Measurements from ENCODE around the gene SPIRE1.
A peak's percentile ranks its signal among the peaks of the same experiment; 100 is the strongest.
"Not testable (repeated sequence)": the region's sequence is repeated elsewhere in the genome, so short reads cannot be mapped to it uniquely, and the experiment has no call there.

SPIRE1 gene

DNA sequence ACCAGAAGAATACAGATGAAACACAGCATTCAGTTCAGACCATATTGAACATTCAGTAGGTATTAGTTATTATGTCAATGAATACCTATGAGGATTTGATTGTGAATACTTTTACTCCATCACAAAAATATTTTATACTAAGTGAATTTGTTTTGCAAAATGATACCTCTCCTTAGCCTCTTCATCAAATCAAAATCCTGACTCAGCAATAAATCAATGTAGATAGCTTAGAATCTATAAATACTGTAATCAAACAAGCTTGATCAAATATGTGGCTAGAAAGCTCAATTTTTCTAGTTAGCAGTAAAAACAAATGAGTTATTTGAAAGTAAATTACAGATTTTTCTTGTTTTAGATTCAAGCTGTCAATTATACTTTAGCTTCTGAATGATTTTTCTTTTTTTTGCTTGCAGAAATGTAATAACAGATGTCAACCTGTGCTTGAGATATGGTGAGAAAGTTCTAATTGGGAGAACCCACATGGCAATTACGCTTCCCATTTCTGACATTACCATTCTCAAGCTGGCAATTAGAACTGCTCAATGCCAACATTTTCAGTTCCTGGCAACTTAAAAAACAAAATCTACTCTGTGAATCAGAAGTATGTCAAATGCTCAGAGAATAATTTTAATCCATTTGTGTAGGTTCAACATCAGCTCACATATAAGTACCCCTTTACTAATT lies 140.6 kb downstream of the SPIRE1 start:
- no peak overlapping the region for H3K4me3 Mint-ChIP-seq
- ATAC-seq (no peak), DNase-seq (ENCODE audit: low spot score in 2 of 2) (no peak)
- no peak overlapping the region for H3K27ac Mint-ChIP-seq
- H3K36me3 Mint-ChIP-seq, result no peaks in the 10 kb centered on the region
- H3K4me1 Mint-ChIP-seq, result no peaks in the 10 kb centered on the region
- H3K9me3 Mint-ChIP-seq, result no peaks in the 10 kb centered on the region

DNA sequence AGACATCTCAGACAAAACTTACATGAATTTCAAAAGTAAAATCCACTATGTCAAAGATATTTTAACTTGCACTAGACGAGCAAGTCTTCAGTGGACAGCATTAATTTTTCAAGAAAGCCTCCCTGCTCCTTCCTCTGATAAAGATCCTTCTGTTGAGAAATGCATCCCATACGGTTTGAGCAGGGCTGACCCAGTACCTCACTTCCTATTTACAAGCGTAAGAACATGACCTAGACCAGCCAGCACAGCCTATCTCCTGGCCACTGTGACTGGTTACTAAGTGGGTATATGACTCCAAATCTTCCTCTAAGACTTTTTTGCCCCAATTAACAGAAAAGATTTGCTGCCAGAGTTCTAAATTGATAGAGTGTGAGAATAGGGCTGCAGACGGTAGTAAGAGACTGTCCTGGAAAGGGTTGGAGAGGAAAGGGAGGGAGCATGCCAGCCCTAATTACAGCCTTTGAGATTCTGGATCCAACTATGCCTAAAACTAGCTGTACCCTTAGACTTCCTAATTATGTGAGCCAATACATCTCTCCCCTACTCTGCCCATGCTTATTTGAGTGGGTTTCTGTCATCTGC lies 141.8 kb downstream of the SPIRE1 start:
- Mint-ChIP-seq H3K4me3 (no peak overlapping the region), H3K27ac (no peak overlapping the region), H3K4me1 (no peaks in the 10 kb centered on the region), H3K9me3 (no peaks in the 10 kb centered on the region), H3K36me3 (no peaks in the 10 kb centered on the region)
- no peak for ATAC-seq
- DNase-seq (ENCODE audit: low spot score in 2 of 2), result no peak

DNA sequence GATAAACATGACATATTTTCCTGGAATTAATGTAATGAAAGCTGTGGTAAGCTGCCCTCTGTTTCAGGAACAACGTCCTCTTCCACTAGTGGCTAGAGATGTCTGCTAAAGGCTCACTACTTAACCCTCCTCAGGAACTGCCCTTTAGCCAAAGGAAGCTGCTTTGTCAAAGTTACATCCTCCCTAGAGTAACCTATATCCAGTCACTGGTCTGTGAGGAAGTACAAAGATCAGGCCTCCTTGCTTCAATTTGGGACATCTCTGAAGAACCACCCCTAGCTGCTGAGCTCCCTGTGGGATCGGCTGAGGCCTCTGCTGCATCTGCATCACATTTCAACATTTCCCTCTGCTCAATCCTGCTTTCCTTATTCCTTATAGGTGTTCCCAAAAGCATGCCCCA lies 142.4 kb downstream of the SPIRE1 start:
- H3K4me3 Mint-ChIP-seq, result no peak overlapping the region
- no peaks in the 10 kb centered on the region for H3K36me3 Mint-ChIP-seq
- no peaks in the 10 kb centered on the region for H3K4me1 Mint-ChIP-seq
- ATAC-seq (no peak), DNase-seq (ENCODE audit: low spot score in 2 of 2) (no peak)
- H3K27ac Mint-ChIP-seq, result no peak overlapping the region
- no peaks in the 10 kb centered on the region for H3K9me3 Mint-ChIP-seq

DNA sequence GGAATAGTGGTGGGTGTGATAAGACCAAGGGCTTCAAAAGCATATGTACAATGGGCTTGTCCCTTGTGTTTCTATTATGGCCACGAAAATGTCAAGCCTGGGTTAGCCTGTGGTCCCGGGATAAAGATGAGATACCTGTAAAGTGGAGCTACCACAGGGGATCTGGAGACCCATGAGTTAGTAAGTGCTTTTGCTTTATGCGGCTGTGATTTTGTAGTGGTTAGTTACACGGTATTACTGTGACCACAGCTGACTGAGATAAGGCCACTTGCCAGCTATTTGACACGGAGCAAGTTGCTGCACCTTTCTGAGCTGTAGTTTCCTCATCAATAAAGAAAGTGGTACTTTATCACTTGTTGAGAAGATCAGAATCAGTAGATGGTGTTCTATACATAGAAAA lies 150.9 kb downstream of the SPIRE1 start:
- no peaks in the 10 kb centered on the region for H3K9me3 Mint-ChIP-seq
- DNase-seq (ENCODE audit: low spot score in 2 of 2) (no peak), ATAC-seq (no peak)
- H3K27ac Mint-ChIP-seq, result no peak overlapping the region
- H3K4me3 Mint-ChIP-seq, result no peak overlapping the region
- H3K4me1 Mint-ChIP-seq, result peaks cover 7% of the 10 kb centered on the region
- H3K36me3 Mint-ChIP-seq, result peaks cover 5% of the 10 kb centered on the region

DNA sequence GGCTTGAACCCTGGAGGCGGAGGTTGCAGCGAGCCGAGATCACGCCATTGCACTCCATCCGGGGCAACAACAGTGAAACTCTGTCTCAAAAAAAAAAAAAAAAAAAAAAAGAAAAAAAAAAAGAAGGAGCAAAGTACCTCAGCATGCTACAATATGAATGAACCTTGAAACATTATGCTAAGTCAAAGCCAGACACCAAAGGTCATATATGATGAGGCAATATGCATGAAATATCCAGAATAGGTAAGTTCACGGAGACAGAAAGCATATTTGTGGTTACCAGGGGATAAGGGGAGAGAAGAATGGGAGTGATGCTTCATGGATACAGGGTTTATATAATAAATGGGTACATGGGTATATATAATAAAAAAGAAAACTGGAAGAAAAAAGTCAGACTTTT lies 156.9 kb downstream of the SPIRE1 start:
- H3K27ac Mint-ChIP-seq, result no peak overlapping the region
- no peak for ATAC-seq

DNA sequence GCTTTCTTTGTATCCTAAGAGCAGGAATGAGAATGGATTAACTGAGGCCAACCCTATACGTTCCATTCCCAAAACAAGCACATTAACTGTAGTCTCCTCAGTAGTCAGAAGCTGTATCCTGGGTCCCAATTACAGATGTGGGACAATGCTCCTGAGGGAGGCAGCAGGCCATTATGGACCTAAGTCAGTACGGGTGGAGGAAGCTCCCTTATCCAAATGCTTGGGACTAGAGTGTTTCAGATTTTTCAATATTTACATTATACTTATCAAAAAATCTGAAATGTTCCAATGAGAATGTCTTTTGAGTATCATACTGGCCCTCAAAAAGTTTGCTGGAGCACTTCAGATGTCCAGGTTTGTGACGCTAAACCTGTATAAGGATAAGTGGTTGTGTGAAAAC lies 160.1 kb downstream of the SPIRE1 start:
- no peaks in the 10 kb centered on the region for H3K4me1 Mint-ChIP-seq
- no peak overlapping the region for H3K4me3 Mint-ChIP-seq
- DNase-seq (ENCODE audit: low spot score in 2 of 2), result no peak
- no peaks in the 10 kb centered on the region for H3K9me3 Mint-ChIP-seq
- no peaks in the 10 kb centered on the region for H3K36me3 Mint-ChIP-seq
- no peak overlapping the region for H3K27ac Mint-ChIP-seq
- no peak for ATAC-seq

More for the DNA sequence above, 156.9 kb downstream of the SPIRE1 start:
- no peaks in the 10 kb centered on the region for H3K9me3 Mint-ChIP-seq
- peaks cover under 1% of the 10 kb centered on the region for H3K36me3 Mint-ChIP-seq
- DNase-seq (ENCODE audit: low spot score in 2 of 2), result no peak
- H3K4me1 Mint-ChIP-seq, result peaks cover 7% of the 10 kb centered on the region
- no peak overlapping the region for H3K4me3 Mint-ChIP-seq

DNA sequence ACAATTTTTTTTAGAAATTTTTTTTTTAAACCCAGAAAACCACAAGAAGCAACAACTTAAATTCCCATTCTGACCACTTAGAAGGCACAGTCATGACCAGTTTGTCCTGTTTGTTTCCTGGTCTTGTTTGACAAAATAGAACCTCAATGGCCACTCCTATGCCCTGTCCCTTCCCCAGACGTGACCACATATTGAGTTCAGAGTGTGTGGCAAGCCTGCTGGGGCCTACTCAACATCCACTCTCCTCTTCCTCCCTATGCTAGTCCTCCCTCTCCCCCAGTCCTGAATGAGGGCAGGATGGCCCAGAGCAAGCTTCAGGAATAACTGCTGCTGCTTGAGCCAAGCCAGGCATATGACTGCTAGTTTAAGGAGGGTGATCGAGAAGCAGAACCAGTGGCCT lies 160.6 kb downstream of the SPIRE1 start:
- H3K4me3 Mint-ChIP-seq, result no peak overlapping the region
- H3K4me1 Mint-ChIP-seq, result no peaks in the 10 kb centered on the region
- H3K36me3 Mint-ChIP-seq, result no peaks in the 10 kb centered on the region
- no peak for ATAC-seq
- no peaks in the 10 kb centered on the region for H3K9me3 Mint-ChIP-seq
- no peak for DNase-seq (ENCODE audit: low spot score in 2 of 2)
- no peak overlapping the region for H3K27ac Mint-ChIP-seq

DNA sequence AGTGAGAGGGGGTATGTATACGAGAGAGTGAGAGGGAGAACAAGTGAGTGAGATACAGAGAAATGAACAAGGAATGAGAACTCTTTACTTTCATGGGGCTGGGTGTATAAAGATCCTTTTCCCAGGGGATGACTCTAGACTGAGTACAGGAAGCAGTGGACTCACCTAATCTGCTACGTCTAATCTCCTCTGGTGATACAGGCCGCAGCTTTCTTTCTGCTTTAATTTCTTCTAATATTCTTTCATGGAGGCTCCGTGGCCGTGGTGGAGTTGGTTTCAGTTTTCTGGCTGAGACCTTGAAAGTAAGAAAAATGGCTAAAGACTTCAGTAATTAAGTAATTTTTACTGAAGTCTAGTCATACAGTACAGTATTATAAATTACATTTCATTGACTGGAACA lies 165.0 kb downstream of the SPIRE1 start:
- no peaks in the 10 kb centered on the region for H3K36me3 Mint-ChIP-seq
- no peak for DNase-seq (ENCODE audit: low spot score in 2 of 2)
- no peaks in the 10 kb centered on the region for H3K4me1 Mint-ChIP-seq
- no peak overlapping the region for H3K27ac Mint-ChIP-seq
- ATAC-seq, result no peak
- H3K9me3 Mint-ChIP-seq, result no peaks in the 10 kb centered on the region
- H3K4me3 Mint-ChIP-seq, result no peak overlapping the region

DNA sequence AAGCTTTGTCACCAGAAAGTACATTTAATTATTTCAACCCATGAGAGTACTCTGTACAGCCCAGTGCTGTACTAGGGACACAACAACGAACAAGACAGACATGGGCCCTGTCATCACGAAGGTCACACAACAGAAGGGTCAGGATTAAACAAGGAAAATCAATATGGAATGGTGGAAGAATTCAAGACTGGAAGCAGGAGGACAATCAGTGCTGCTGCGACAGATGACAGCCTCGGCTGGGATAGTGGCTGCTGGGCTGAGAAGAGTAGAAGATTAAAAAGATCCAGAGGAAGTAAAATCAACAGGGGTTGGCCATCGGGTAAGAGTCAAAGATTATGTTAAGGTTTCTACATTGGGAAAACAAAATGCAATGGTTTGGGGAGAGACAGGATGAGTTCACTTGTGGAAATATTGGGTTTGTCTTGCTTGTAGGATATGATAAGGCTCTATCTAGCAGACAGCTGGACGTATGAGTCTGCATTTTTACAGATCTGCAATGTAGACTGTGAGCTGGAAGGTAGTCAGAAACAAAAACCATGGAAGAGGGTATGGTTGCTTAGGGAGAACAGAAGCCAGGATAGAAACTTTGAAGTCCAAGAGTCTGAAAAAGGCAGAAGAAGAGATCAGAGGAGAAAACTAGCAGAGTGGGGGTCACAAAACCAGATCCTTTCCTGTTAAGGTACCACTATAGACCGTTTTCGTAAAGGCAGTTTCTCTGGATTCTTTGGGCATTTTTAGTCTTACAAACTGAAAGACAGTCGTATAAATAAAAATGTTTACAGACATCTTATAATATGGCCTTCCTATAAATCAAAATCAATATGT lies 166.1 kb downstream of the SPIRE1 start:
- DNase-seq (ENCODE audit: low spot score in 2 of 2) (no peak), ATAC-seq (no peak)
- H3K4me3 Mint-ChIP-seq, result no peak overlapping the region
- H3K4me1 Mint-ChIP-seq, result no peaks in the 10 kb centered on the region
- no peaks in the 10 kb centered on the region for H3K9me3 Mint-ChIP-seq
- no peak overlapping the region for H3K27ac Mint-ChIP-seq
- H3K36me3 Mint-ChIP-seq, result no peaks in the 10 kb centered on the region

DNA sequence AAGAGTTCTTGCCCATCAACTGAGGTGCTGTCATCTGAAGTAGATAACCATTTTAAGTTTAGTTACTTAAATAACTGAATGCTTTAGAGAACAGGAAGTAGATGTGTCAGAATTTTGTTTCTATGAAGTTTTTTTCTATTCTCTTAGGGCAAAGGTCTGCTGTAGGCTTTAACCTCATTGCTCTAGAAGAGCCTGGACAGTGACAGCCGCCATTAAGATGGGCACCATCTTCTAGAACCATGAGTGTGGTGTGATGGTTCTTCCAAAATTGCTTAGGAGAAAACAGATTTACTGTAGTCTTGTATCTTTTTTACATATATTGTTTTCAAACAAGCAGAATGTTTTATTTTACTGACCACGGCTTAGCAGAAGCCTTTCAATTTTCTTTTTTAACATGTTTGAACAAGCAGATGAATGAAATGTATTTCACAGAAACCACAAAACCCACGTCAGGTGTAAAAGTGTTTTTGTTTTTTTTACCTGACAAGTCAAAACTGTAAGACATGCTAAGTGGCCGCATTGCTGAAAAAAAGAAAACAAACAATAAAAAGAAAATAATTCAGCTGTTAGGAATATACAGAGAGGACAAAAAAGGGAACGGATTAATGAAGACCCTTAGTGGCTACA lies 172.3 kb downstream of the SPIRE1 start:
- H3K9me3 Mint-ChIP-seq, result no peaks in the 10 kb centered on the region
- H3K36me3 Mint-ChIP-seq, result no peaks in the 10 kb centered on the region
- ATAC-seq (no peak), DNase-seq (ENCODE audit: low spot score in 2 of 2) (no peak)
- no peaks in the 10 kb centered on the region for H3K4me1 Mint-ChIP-seq
- H3K4me3 Mint-ChIP-seq, result no peak overlapping the region
- no peak overlapping the region for H3K27ac Mint-ChIP-seq

DNA sequence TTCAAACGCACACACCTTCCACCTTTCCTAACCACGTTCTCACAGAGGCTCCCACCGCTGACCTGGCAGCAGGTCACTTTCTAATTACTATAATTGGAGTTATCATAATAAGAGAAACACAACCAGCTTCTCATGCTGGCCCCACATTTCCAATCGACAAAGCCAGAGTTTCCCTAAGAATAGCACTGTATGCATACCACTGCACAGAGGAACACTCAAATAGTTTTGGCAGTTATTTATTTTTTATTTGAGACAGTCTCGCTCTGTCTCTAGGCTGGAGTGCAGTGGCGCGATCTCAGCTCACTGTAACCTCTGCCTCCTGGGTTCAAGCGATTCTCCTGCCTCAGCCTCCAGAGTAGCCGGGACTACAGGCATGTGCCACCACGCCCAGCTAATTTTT lies 176.0 kb downstream of the SPIRE1 start:
- ATAC-seq; H3K36me3 Mint-ChIP-seq; H3K9me3 Mint-ChIP-seq; DNase-seq (ENCODE audit: low spot score in 2 of 2); H3K4me3 Mint-ChIP-seq; H3K27ac Mint-ChIP-seq: not testable (repeated sequence)
- peaks cover 10% of the 10 kb centered on the region for H3K4me1 Mint-ChIP-seq

DNA sequence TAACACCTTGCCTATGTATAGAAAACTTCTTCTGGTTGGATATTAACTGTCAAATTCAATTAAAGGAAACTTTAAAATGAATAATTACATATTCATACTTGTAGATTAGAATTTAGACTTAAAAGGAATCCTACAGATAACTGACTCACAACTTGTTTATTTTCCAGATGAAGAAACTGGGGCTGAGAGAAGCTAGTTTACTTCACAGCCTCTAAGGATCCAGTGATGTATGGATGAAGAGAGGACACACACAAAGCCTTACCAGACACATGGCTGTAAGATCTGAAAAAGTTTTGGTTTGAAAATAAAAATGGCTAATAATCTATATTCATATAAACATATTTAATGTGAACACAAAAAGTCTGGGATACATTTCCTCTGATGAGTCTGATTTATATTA lies 177.9 kb downstream of the SPIRE1 start:
- H3K27ac Mint-ChIP-seq, result no peak overlapping the region
- DNase-seq (ENCODE audit: low spot score in 2 of 2) (no peak), ATAC-seq (no peak)
- no peaks in the 10 kb centered on the region for H3K36me3 Mint-ChIP-seq
- no peaks in the 10 kb centered on the region for H3K9me3 Mint-ChIP-seq
- no peak overlapping the region for H3K4me3 Mint-ChIP-seq
- H3K4me1 Mint-ChIP-seq, result peaks cover 10% of the 10 kb centered on the region

DNA sequence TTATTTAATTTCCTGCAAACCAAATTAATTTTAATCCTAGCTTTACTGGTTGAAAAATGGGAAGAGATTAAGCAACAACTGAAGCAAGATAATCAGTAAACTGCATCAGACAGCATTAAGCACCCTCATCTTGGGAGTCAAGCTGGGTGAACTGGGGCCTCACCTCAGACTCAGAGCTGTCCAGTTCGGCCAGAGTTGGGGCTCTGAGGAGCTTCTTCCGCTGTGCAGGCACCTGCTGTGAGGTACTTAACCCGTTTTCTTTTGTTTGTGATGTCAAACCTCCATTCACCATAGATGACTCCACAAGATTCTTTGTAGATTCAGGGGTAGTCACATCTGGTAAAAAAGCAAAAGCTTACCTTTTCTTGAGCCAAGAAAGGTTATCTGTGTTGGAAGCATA lies 178.4 kb downstream of the SPIRE1 start:
- peaks cover 10% of the 10 kb centered on the region for H3K4me1 Mint-ChIP-seq
- no peak overlapping the region for H3K27ac Mint-ChIP-seq
- H3K4me3 Mint-ChIP-seq, result no peak overlapping the region
- ATAC-seq, result no peak
- no peak for DNase-seq (ENCODE audit: low spot score in 2 of 2)
- H3K9me3 Mint-ChIP-seq, result no peaks in the 10 kb centered on the region
- no peaks in the 10 kb centered on the region for H3K36me3 Mint-ChIP-seq

DNA sequence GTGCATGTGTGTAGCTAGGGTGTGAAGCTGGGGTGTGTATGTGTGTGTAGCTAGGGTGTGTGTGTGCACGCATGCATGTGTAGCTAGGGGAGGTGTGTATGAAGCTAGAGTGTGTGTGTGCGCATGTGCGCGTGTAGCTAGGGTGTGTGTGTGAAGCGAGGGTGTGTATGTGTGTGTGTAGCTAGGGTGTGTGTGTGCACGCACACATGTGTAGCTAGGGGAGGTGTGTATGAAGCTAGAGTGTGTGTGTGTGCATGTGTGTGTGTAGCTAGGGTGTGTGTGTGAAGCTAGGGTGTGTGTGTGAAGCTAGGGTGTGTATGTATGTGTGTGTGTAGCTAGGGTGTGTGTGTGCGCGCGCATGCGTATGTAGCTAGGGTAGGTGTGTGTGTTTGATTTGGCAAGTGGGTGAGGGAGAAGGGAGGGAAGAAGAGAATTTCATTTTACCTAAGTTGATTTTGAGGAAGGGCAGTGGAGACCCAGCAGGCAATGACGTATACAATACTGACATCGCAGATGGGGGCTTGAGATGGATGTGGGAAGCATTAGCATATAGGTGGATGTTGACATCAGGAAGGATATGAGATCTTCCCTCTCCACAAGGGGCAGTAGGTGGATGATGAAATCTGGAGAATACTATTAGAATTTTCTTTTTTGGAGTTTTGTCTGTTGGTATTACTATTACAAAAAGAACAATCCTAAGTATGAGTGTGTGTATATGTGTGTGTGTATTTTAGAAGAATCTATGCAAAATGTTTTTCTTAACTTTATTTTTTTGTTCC lies 179.4 kb downstream of the SPIRE1 start:
- no peak for DNase-seq (ENCODE audit: low spot score in 2 of 2)
- Mint-ChIP-seq H3K4me1 (peaks cover 10% of the 10 kb centered on the region), H3K4me3 (no peak overlapping the region), H3K9me3 (no peaks in the 10 kb centered on the region), H3K36me3 (no peaks in the 10 kb centered on the region), H3K27ac (no peak overlapping the region)
- no peak for ATAC-seq

DNA sequence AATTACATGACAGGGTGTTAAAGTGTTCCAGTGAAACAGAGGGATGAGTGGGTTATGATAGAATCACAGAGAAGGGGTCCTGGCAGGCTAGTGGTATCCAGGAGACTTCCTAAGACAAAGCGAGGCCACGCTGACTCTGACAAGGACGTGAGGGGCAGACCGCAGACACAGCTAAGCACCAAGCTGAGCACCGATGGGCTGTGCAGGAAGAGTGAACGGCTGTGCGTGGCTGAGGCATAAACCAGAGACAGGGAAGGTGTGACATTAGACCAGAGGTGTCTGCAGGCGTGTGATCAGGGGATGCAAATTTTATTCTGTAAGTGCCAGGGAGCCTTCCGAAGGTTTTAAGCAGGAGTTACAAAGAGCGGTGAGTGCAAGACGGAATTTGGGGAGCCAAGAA lies 180.3 kb downstream of the SPIRE1 start:
- H3K4me3 Mint-ChIP-seq, result no peak overlapping the region
- peaks cover 10% of the 10 kb centered on the region for H3K4me1 Mint-ChIP-seq
- DNase-seq (ENCODE audit: low spot score in 2 of 2) (no peak), ATAC-seq (peak; percentile 60)
- H3K27ac Mint-ChIP-seq, result peak overlapping the region; percentile 53
- no peaks in the 10 kb centered on the region for H3K9me3 Mint-ChIP-seq
- H3K36me3 Mint-ChIP-seq, result no peaks in the 10 kb centered on the region
